Gastroesophageal sphincter (tissue), 4 donors: Measurements from ENCODE around the gene APMAP. TPM values are rescaled to one million over a fixed set of nuclear protein-coding genes. Genes with fewer than 3 reads are reported as not detected.
"Not testable (repeated sequence)": the region's sequence is repeated elsewhere in the genome, so short reads cannot be mapped to it uniquely, and the experiment has no call there.

Source experiments
- ATAC-seq: fragments of 150-250 bp; one replicate; pipeline ENCODE4 v1.9.1; 2016; ENCODE audit warnings: mild to moderate bottlenecking, moderate library complexity
- H3K27ac ChIP-seq, 4 donors: fragments of 200-600 bp; sonication (generic) in 3 of 4; 1 replicate in 3 of 4; 2 replicates in 1 of 4; pipeline ENCODE4 v1.5.1; 2016 to 2019
- H3K27me3 ChIP-seq: fragments of 200-600 bp; sonication (generic); one replicate; pipeline ENCODE4 v1.5.1; 2019
- H3K36me3 ChIP-seq, 2 donors: fragments of 200-600 bp; sonication (generic); one replicate each; pipeline ENCODE4 v1.5.1; 2019; ENCODE audit warnings: control low read depth in 1 of 2
- H3K4me1 ChIP-seq, 3 donors: fragments of 200-600 bp; sonication (generic); 1 replicate in 2 of 3; 2 replicates in 1 of 3; pipeline ENCODE4 v1.5.1; 2016 to 2019; ENCODE audit warnings: control low read depth in 2 of 3
- H3K4me3 ChIP-seq, 2 donors: fragments of 200-600 bp; sonication (generic); one replicate each; pipeline ENCODE4 v1.5.1; 2019; ENCODE audit warnings: mild to moderate bottlenecking in 1 of 2, moderate library complexity in 1 of 2
- H3K9me3 ChIP-seq, 3 donors: fragments of 200-600 bp; sonication (generic); one replicate each; pipeline ENCODE4 v1.5.1; 2017 to 2019; ENCODE audit warnings: control low read depth in 2 of 3
- EP300 ChIP-seq: sonication (generic); formaldehyde crosslinking; IDR thresholded peaks from one replicate; pipeline ENCODE4 v1.6.1; 2017; ENCODE audit warnings: antibody characterized with exemption, mild to moderate bottlenecking
- POLR2A ChIP-seq, 2 donors: fragments of 450-650 bp; IDR thresholded peaks; one replicate each; pipeline ENCODE4 v1.6.1; 2017; ENCODE audit warnings: antibody characterized with exemption in 2 of 2, mild to moderate bottlenecking in 2 of 2, moderate library complexity in 1 of 2
- POLR2AphosphoS5 ChIP-seq: sonication (generic); formaldehyde crosslinking; IDR thresholded peaks from one replicate; pipeline ENCODE4 v1.6.1; 2017; ENCODE audit warnings: antibody characterized with exemption
- WGBS, 2 donors: methylation state at CpG; one replicate each; pipeline ENCODE4 v1.1.5; 2018; ENCODE audit warnings: low coverage in 1 of 2; 5-methylcytosine and 5-hydroxymethylcytosine counted together
- total RNA-seq, 4 donors: library from RNA; depleted of rRNA; stranded (reverse); fragments of >200 nt; gene quantifications; one replicate each; pipeline ENCODE4 v1.1.0, GENCODE V29; 2016
- TF ChIP-seq, protein P1 (sequence below), 4 experiments: fragments of 200-600 bp in 2 of 4; fragments of 450-650 bp in 2 of 4; sonication (generic) in 1 of 4; IDR thresholded peaks; one replicate each; pipeline ENCODE4 v1.5.1; 2017 to 2019; ENCODE audit warnings: antibody characterized with exemption in 4 of 4, mild to moderate bottlenecking in 2 of 4, moderate library complexity in 2 of 4

Gene APMAP
- total RNA-seq, 4 donors from 2014 or later = 24.3 to 46.8 (median 35.9) TPM

- Histone ChIP-seq H3K27me3 (peaks cover 28% of the 10 kb centered on the region), H3K27ac (no peak overlapping the region), H3K9me3 (peaks cover 0 to 12% (median 0%) of the 10 kb centered on the region in 3 donors), H3K36me3 (peaks cover 0 to 18% of the 10 kb centered on the region in 2 donors), H3K4me1 (no peaks in the 10 kb centered on the region), H3K4me3 (no peak overlapping the region)
- ATAC-seq = no peak
- 0 to 50% methylated on average over 1 to 7 of the region's 11 CpGs for WGBS, 2 donors
- TF ChIP-seq POLR2AphosphoS5 (no peak), POLR2A (IDR thresholded peaks at IDR 0.05) (no peak), EP300 (no peak)
- TF ChIP-seq, protein P1, sequence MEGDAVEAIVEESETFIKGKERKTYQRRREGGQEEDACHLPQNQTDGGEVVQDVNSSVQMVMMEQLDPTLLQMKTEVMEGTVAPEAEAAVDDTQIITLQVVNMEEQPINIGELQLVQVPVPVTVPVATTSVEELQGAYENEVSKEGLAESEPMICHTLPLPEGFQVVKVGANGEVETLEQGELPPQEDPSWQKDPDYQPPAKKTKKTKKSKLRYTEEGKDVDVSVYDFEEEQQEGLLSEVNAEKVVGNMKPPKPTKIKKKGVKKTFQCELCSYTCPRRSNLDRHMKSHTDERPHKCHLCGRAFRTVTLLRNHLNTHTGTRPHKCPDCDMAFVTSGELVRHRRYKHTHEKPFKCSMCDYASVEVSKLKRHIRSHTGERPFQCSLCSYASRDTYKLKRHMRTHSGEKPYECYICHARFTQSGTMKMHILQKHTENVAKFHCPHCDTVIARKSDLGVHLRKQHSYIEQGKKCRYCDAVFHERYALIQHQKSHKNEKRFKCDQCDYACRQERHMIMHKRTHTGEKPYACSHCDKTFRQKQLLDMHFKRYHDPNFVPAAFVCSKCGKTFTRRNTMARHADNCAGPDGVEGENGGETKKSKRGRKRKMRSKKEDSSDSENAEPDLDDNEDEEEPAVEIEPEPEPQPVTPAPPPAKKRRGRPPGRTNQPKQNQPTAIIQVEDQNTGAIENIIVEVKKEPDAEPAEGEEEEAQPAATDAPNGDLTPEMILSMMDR (IDR thresholded peaks at IDR 0.05) = no peak
These were observed 40.9 kb downstream of the APMAP start for GRCh38 chr20:24951536-24952083.

DNA sequence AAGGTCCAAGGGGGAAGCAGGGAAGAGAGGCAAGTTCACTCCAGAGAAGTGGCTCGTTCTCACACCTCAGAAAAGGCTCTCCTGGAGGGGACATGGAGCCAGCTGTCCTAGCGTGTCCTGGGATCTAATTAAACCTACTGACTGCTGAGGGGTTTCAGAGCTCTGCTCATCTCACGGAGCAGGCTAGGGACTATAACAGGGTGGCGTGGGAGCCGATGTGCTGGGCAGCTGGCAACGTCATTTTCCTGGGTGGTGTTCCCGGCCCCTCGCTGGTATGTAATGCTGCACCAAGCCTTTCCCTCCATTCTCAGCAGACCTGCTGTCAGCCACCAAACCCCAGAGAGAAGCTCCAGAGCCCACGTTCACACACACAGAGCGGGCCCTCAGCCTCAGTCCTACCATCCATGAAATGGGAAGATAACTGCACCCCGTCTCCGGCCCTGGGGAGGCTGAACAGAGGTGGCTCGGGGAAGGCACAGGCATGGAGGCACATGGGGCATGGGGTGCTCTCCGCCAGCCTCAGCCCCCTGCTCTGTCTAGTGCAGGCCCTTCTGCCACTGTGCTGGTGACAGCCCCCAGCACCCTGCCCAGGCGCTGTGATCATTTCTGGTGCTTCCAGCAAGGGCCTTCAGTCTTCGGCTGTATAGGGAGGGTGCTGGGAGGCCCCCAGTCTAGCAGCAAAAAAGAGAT is 41.6 kb downstream of the APMAP start:
- Histone ChIP-seq H3K27me3 (peaks cover 28% of the 10 kb centered on the region), H3K36me3 (peaks cover 0 to 12% of the 10 kb centered on the region in 2 donors), H3K4me3 (no peak overlapping the region), H3K4me1 (no peaks in the 10 kb centered on the region), H3K9me3 (peaks cover 0 to 19% (median 0%) of the 10 kb centered on the region in 3 donors), H3K27ac (no peak overlapping the region)
- no peak for ATAC-seq
- no peak for TF ChIP-seq POLR2A (IDR thresholded peaks at IDR 0.05)
- WGBS, 2 donors = 94% methylated on average over 3 of the region's 16 CpGs; no CpG with 5 or more reads in 1 of the 2 donors

GRCh38 chr20:24950128-24950835 is 42.3 kb downstream of the APMAP start:
- H3K9me3 ChIP-seq = peaks cover 0 to 19% (median 0%) of the 10 kb centered on the region in 3 donors
- TF ChIP-seq, protein P1 (IDR thresholded peaks at IDR 0.05) = no peak
- TF ChIP-seq EP300 = no peak
- TF ChIP-seq POLR2A (IDR thresholded peaks at IDR 0.05) = no peak
- TF ChIP-seq POLR2AphosphoS5 = no peak
- 40% methylated on average over 1 of the region's 12 CpGs; no CpG with 5 or more reads in 1 of the 2 donors for WGBS, 2 donors
- peaks cover 28% of the 10 kb centered on the region for H3K27me3 ChIP-seq
- no peak for ATAC-seq
- H3K4me3 ChIP-seq = peak overlapping the region in 1 of 2 donors; percentile 30
- no peaks in the 10 kb centered on the region for H3K4me1 ChIP-seq
- no peak overlapping the region for H3K27ac ChIP-seq
- peaks cover 0 to 9% of the 10 kb centered on the region in 2 donors for H3K36me3 ChIP-seq

GRCh38 chr20:24949756-24950127 is 42.8 kb downstream of the APMAP start:
- TF ChIP-seq POLR2A (IDR thresholded peaks at IDR 0.05) (no peak), EP300 (no peak), POLR2AphosphoS5 (no peak)
- TF ChIP-seq, protein P1 (IDR thresholded peaks at IDR 0.05) = no peak
- no peaks in the 10 kb centered on the region for H3K4me1 ChIP-seq
- ATAC-seq = no peak
- no CpG with 5 or more reads among the region's 6 CpGs for WGBS, 2 donors
- H3K27ac ChIP-seq = peak overlapping the region in 1 of 4 donors; percentile 52
- peaks cover 0 to 9% of the 10 kb centered on the region in 2 donors for H3K36me3 ChIP-seq
- peaks cover 28% of the 10 kb centered on the region for H3K27me3 ChIP-seq
- H3K4me3 ChIP-seq = peak overlapping the region in 1 of 2 donors; percentile 30
- peaks cover 0 to 19% (median 0%) of the 10 kb centered on the region in 3 donors for H3K9me3 ChIP-seq

DNA sequence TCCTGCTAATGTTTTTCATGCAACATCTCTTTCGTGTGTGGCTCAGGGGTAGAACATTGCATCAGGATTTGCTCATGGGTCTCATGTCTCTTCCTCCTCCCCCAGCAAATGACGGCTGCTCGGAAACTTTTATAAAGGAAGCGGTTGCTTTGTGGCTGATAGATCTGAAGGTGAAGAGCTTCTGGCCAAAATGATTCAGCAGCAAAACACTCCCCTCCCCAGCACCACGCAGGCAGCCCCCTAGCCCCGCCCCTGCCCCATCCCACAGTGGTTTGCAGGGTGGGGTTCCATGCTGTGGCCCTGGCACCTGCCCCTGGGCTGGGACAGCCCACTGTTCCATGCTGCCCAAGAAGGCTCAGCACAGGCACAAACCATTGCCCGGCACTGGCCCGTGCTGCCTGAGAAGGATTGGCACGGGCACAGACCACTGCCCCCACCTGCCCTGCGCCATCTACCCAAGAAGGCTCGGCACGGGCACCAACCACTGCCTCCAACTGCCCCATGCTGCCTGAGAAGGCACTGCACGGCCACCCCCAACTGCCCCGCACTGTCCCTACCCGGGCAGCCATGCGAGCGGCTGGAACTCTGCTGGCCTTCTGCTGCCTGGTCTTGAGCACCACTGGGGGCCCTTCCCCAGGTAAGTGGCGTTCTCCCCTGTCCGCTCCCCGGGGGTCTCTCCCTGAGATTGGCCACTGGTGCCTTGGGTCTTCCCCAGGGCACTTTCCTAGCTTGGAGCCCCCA is 43.4 kb downstream of the APMAP start, which contains the start of gene CST7:
Gene CST7, plus strand, starts transcription at position 331 of the 741 bp plus-strand sequence. Its CDS starts 237 bp downstream, at position 568.
- Histone ChIP-seq H3K4me1 (no peaks in the 10 kb centered on the region), H3K27me3 (peaks cover 28% of the 10 kb centered on the region), H3K36me3 (peaks cover 0 to 6% of the 10 kb centered on the region in 2 donors), H3K9me3 (peaks cover 0 to 19% (median 0%) of the 10 kb centered on the region in 3 donors), H3K27ac (peak within 1 kb of the TSS in 1 of 4 donors; percentile 52), H3K4me3 (peak within 1 kb of the TSS in 1 of 2 donors; percentile 30)
- WGBS, 2 donors = 49 to 78% methylated on average over 3 to 4 of the region's 20 CpGs
- no peak for ATAC-seq
- TF ChIP-seq EP300 (no peak), POLR2A (IDR thresholded peaks at IDR 0.05) (no peak)

- not testable (repeated sequence) for H3K4me1 ChIP-seq, H3K36me3 ChIP-seq, H3K27ac ChIP-seq, ATAC-seq, H3K4me3 ChIP-seq
- Histone ChIP-seq H3K27me3 (peaks cover 28% of the 10 kb centered on the region), H3K9me3 (peaks cover 0 to 19% (median 0%) of the 10 kb centered on the region in 3 donors)
- 62 to 74% methylated on average over 2 to 3 of the region's 4 CpGs for WGBS, 2 donors
These were observed 44.1 kb downstream of the APMAP start for GRCh38 chr20:24948396-24948938.

GRCh38 chr20:24946376-24946775 is 46.2 kb downstream of the APMAP start:
- H3K27me3 ChIP-seq = peaks cover 25% of the 10 kb centered on the region
- H3K36me3 ChIP-seq, H3K4me1 ChIP-seq, H3K27ac ChIP-seq, ATAC-seq, H3K4me3 ChIP-seq: not testable (repeated sequence)
- peaks cover 0 to 30% (median 0%) of the 10 kb centered on the region in 3 donors for H3K9me3 ChIP-seq
- WGBS, 2 donors = 73 to 100% methylated on average over 1 of the region's 1 CpG
